Bronchial epithelial cell (primary cell): ENCODE data around the gene GPR55. TPM values are rescaled to one million over a fixed set of nuclear protein-coding genes. Genes with fewer than 3 reads are reported as not detected.

Source experiments
- DNase-seq: peaks from one replicate; pipeline ENCODE4 v3.0.0-alpha.2; 2010; ENCODE audit warnings: low read depth
- FAIRE-seq: peaks from 2 replicates; lab custom pipeline; 2011; peaks lifted over from hg19 to GRCh38; lab: Jason Lieb, UNC
- H3K27me3 ChIP-seq: 2 replicates; pipeline ENCODE4 v1.5.1; 2011; ENCODE audit warnings: low read length; ENCODE audit not compliant: control insufficient read depth, insufficient read depth
- H3K36me3 ChIP-seq: 2 replicates; pipeline ENCODE4 v1.5.1; 2011; ENCODE audit warnings: low read length; ENCODE audit not compliant: control insufficient read depth, insufficient read depth
- H3K4me3 ChIP-seq: 2 replicates; pipeline ENCODE4 v1.5.1; 2011; ENCODE audit warnings: mild to moderate bottlenecking, low read depth, low read length, control low read depth
- CTCF ChIP-seq: IDR thresholded peaks from 2 replicates; pipeline ENCODE4 v1.5.1; 2011; ENCODE audit warnings: mild to moderate bottlenecking, moderate library complexity, low read length, control low read depth, inconsistent platforms; ENCODE audit not compliant: insufficient read depth, severe bottlenecking
- total RNA-seq: library from RNA; depleted of rRNA; stranded (reverse); fragments of >200 nt; gene quantifications from 2 replicates; pipeline ENCODE4 v1.2.1, GENCODE V29; 2014

GPR55 gene
- total RNA-seq, 1 donor from 2014 or later = not detected

DNA sequence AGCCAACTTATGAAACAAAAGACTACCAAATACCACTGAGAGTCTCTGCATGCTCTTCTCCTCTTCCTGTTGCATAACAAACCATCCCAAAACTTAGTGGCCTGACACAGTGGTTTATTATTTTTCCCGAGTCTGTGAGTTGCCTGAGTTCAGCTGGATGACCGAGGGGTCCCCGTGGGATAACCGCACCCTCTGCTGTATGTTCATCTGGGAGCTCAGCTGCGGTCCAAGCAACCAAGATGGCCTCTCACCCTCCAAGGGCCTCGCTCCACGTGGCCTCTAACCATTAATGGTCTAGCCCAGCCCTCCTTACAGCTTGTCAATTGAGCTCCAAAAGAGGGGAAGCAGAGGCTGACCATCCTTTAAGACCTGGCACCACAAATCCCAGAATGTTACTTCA lies 43.2 kb downstream of the GPR55 start:
- Histone ChIP-seq H3K27me3 (no peaks in the 10 kb centered on the region), H3K36me3 (no peaks in the 10 kb centered on the region), H3K4me3 (no peak overlapping the region)
- no peak for DNase-seq
- no peak for TF ChIP-seq CTCF
- FAIRE-seq = no peak

DNA sequence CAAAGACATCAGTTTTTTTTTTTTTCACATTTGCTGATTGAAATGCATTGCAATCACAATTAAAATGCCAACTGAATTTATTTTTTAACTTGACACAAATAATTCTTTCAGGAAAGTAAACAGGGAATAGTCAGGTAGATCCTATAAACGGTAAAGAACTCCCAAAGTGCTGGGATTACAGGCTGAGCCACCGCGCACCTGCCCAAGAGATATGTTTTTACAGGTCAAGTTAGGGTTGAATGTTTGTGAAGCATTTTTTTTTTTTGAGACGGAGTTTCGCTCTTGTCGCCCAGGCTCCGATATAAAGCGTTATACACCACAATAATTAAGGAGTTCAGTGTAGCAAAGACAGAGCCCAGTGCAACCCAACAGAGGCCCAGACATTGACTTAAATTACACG lies 45.2 kb downstream of the GPR55 start:
- no peaks in the 10 kb centered on the region for H3K36me3 ChIP-seq
- no peak for TF ChIP-seq CTCF
- H3K27me3 ChIP-seq = no peaks in the 10 kb centered on the region
- no peak overlapping the region for H3K4me3 ChIP-seq
- DNase-seq = no peak
- FAIRE-seq = no peak

DNA sequence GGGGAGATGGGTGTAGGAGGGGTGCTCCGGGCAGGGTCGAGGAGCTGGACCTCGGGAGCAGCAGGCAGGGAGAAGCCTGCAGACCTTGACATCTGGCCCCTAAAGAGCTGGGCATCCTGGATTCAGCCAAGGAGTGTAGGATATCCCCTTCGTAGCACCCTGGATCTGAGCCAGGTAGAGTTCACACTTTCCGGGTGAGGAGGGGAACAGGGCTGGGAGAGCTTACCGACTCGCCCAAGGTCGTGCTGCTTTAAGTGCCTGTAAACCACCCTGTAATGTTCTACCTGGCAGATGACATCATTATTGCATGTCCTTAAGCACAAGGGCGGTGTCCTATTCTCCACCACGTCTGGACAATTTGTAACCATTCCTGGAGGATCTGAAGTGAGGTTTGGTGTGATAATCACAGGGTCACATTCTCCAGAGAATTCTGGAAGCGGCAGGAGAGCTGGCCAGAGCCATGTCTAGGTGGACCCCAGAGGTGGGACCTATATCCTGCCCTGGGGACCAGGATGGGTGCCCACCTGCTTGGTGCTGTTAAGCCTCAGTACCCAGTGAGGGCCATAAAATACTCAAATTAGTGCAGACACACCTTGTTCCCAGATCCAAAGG lies 45.7 kb downstream of the GPR55 start:
- H3K27me3 ChIP-seq = no peaks in the 10 kb centered on the region
- H3K4me3 ChIP-seq = no peak overlapping the region
- TF ChIP-seq CTCF = no peak
- no peaks in the 10 kb centered on the region for H3K36me3 ChIP-seq
- DNase-seq (no peak), FAIRE-seq (no peak)

GRCh38 chr2:230878599-230879188 lies 46.3 kb downstream of the GPR55 start:
- TF ChIP-seq CTCF = no peak
- H3K27me3 ChIP-seq = no peaks in the 10 kb centered on the region
- no peak for DNase-seq
- no peak overlapping the region for H3K4me3 ChIP-seq
- peak; percentile 32 for FAIRE-seq
- no peaks in the 10 kb centered on the region for H3K36me3 ChIP-seq

- Histone ChIP-seq H3K4me3 (no peak overlapping the region), H3K27me3 (no peaks in the 10 kb centered on the region), H3K36me3 (no peaks in the 10 kb centered on the region)
- FAIRE-seq (no peak), DNase-seq (no peak)
- no peak for TF ChIP-seq CTCF
Observed at GRCh38 chr2:230877759-230878598, 47.1 kb downstream of the GPR55 start.
